H1 (cell line): ENCODE results near the gene ASXL1. TPM values are rescaled to one million over a fixed set of nuclear protein-coding genes. Genes with fewer than 3 reads are reported as not detected.

ENCODE experiments used
- CTCF ChIA-PET: fragments of 300-600 bp; sonication (Branson Sonifier 250); formaldehyde crosslinking; loops from one replicate; lab custom pipeline; 2021; ENCODE audit not compliant: partially characterized antibody; lab: Charles Lee
- POLR2A ChIA-PET: fragments of 300-600 bp; sonication (Branson Sonifier 250); formaldehyde crosslinking; loops from one replicate; lab custom pipeline; 2021; ENCODE audit warnings: inconsistent platforms; ENCODE audit not compliant: partially characterized antibody; lab: Charles Lee
- DNase-seq, 2 experiments: peaks; one replicate each; pipeline versions ENCODE4 v3.0.0 to v3.0.0-alpha.2; 2010 to 2022; ENCODE audit warnings: low spot score in 2 of 2, low read depth in 1 of 2, mixed read lengths in 1 of 2
- FAIRE-seq: peaks from 2 replicates; lab custom pipeline; 2011; peaks lifted over from hg19 to GRCh38; lab: Jason Lieb, UNC
- H2AFZ ChIP-seq: 2 replicates; pipeline ENCODE4 v1.8.1; 2012; ENCODE audit warnings: low read length, inconsistent platforms
- H2AK5ac ChIP-seq: 2 replicates; pipeline ENCODE4 v1.6.1; 2013; ENCODE audit warnings: low read depth, low read length
- H2BK120ac ChIP-seq: replicated peaks from 2 replicates; pipeline ENCODE3; 2013; ENCODE audit warnings: low read depth, low read length, inconsistent platforms
- H2BK12ac ChIP-seq: 2 replicates; pipeline ENCODE4 v1.6.1; 2013; ENCODE audit warnings: low read depth, low read length
- H2BK15ac ChIP-seq: 2 replicates; pipeline ENCODE4 v1.6.1; 2013; ENCODE audit warnings: low read length
- H2BK20ac ChIP-seq: 2 replicates; pipeline ENCODE4 v1.6.1; 2013; ENCODE audit warnings: low read length
- H2BK5ac ChIP-seq: 2 replicates; pipeline ENCODE4 v1.6.1; 2013; ENCODE audit warnings: low read depth, low read length
- H3K14ac ChIP-seq: 2 replicates; pipeline ENCODE4 v1.6.1; 2013; ENCODE audit warnings: inconsistent platforms; ENCODE audit not compliant: insufficient read length
- H3K18ac ChIP-seq: 2 replicates; pipeline ENCODE4 v1.6.1; 2013; ENCODE audit warnings: low read length; ENCODE audit errors: extremely low read depth
- H3K23ac ChIP-seq: 2 replicates; pipeline ENCODE4 v1.6.1; 2013; ENCODE audit warnings: inconsistent platforms; ENCODE audit not compliant: insufficient read length
- H3K23me2 ChIP-seq: 2 replicates; pipeline ENCODE4 v1.6.1; 2013; ENCODE audit warnings: low read depth, low read length
- H3K27ac ChIP-seq: 2 replicates; pipeline ENCODE4 v1.6.1; 2011; ENCODE audit warnings: low read depth, low read length, inconsistent platforms
- H3K27me3 ChIP-seq, 4 experiments: replicated peaks in 1 of 4; 1 replicate in 1 of 4; 2 replicates in 3 of 4; pipeline versions ENCODE4 v1.6.1 to v1.8.1; 2011 to 2013; ENCODE audit warnings: low read length in 3 of 4, mild to moderate bottlenecking in 3 of 4, inconsistent platforms in 2 of 4, mixed read lengths in 2 of 4, moderate library complexity in 1 of 4; ENCODE audit not compliant: control insufficient read depth in 3 of 4, insufficient read depth in 3 of 4; ENCODE audit errors: extremely low read depth in 1 of 4
- H3K36me3 ChIP-seq, 4 experiments: 2 replicates each; pipeline versions ENCODE4 v1.6.1 to v1.8.1; 2011 to 2013; ENCODE audit warnings: mild to moderate bottlenecking in 4 of 4, low read length in 3 of 4, moderate library complexity in 2 of 4, control low read depth in 1 of 4, inconsistent platforms in 1 of 4; ENCODE audit not compliant: insufficient read depth in 4 of 4, control insufficient read depth in 2 of 4
- H3K4ac ChIP-seq: replicated peaks from 2 replicates; pipeline ENCODE3; 2013; ENCODE audit warnings: low read length, low read depth, mixed read lengths, inconsistent platforms; ENCODE audit not compliant: insufficient read length
- H3K4me1 ChIP-seq, 4 experiments: replicated peaks in 1 of 4; 1 replicate in 1 of 4; 2 replicates in 3 of 4; pipeline versions ENCODE4 v1.6.1 to v1.8.1; 2011 to 2013; ENCODE audit warnings: low read length in 3 of 4, inconsistent platforms in 2 of 4, mixed read lengths in 1 of 4; ENCODE audit not compliant: insufficient read depth in 4 of 4, control insufficient read depth in 3 of 4
- H3K4me2 ChIP-seq, 2 experiments: 2 replicates each; pipeline versions ENCODE4 v1.6.1 to v1.8.1; 2011 to 2013; ENCODE audit warnings: low read depth in 2 of 2, low read length in 2 of 2, control low read depth in 1 of 2, inconsistent platforms in 1 of 2, mild to moderate bottlenecking in 1 of 2; ENCODE audit not compliant: insufficient read depth in 1 of 2
- H3K4me3 ChIP-seq, 4 experiments: fragments of 200-600, 300-600 bp in 1 of 4; sonication (generic), shearing (Covaris generic), sonication (Bioruptor Twin) in 1 of 4; 2 replicates each; pipeline versions ENCODE4 v1.5.1 to v1.8.1; 2011 to 2016; ENCODE audit warnings: low read length in 4 of 4, low read depth in 3 of 4, control low read depth in 2 of 4, inconsistent platforms in 2 of 4, mild to moderate bottlenecking in 2 of 4, mixed read lengths in 1 of 4, moderate library complexity in 1 of 4; ENCODE audit not compliant: insufficient read depth in 2 of 4; ENCODE audit errors: extremely low read depth in 1 of 4
- H3K56ac ChIP-seq: replicated peaks from 2 replicates; pipeline ENCODE3; 2013; ENCODE audit warnings: low read depth, mild to moderate bottlenecking, mixed read lengths, low read length, inconsistent platforms; ENCODE audit not compliant: insufficient read length
- H3K79me1 ChIP-seq: 2 replicates; pipeline ENCODE4 v1.6.1; 2013; ENCODE audit warnings: low read depth, low read length, control low read depth
- H3K79me2 ChIP-seq, 2 experiments: 2 replicates each; pipeline versions ENCODE4 v1.6.1 to v1.8.1; 2012 to 2013; ENCODE audit warnings: low read length in 2 of 2, mild to moderate bottlenecking in 2 of 2, inconsistent platforms in 1 of 2; ENCODE audit not compliant: insufficient read depth in 2 of 2, control insufficient read depth in 1 of 2
- H3K9ac ChIP-seq, 4 experiments: replicated peaks in 1 of 4; 1 replicate in 1 of 4; 2 replicates in 3 of 4; pipeline versions ENCODE4 v1.6.1 to v1.8.1; 2011 to 2013; ENCODE audit warnings: low read depth in 3 of 4, low read length in 3 of 4, control low read depth in 2 of 4, mild to moderate bottlenecking in 2 of 4, moderate library complexity in 2 of 4, inconsistent platforms in 1 of 4; ENCODE audit errors: extremely low read depth in 1 of 4
- H3K9me3 ChIP-seq, 2 experiments: 2 replicates each; pipeline versions ENCODE4 v1.6.1 to v1.8.1; 2012 to 2013; ENCODE audit warnings: mild to moderate bottlenecking in 2 of 2, moderate library complexity in 2 of 2, control low read depth in 1 of 2, inconsistent platforms in 1 of 2, low read depth in 1 of 2, low read length in 1 of 2, mixed read lengths in 1 of 2; ENCODE audit not compliant: insufficient read depth in 2 of 2
- H4K20me1 ChIP-seq, 2 experiments: replicated peaks in 1 of 2; 2 replicates each; pipeline versions ENCODE3 to v1.8.1; 2011 to 2013; ENCODE audit warnings: inconsistent platforms in 2 of 2, low read length in 2 of 2, mild to moderate bottlenecking in 1 of 2; ENCODE audit not compliant: insufficient read depth in 2 of 2, control insufficient read depth in 1 of 2
- H4K5ac ChIP-seq: 2 replicates; pipeline ENCODE4 v1.6.1; 2013; ENCODE audit warnings: low read length, low read depth, mixed read lengths, inconsistent platforms; ENCODE audit not compliant: insufficient read length
- H4K8ac ChIP-seq: 2 replicates; pipeline ENCODE4 v1.8.0; 2013; ENCODE audit warnings: mild to moderate bottlenecking, moderate library complexity, low read length, inconsistent platforms; ENCODE audit not compliant: insufficient read depth; ENCODE audit errors: extremely low read depth
- H4K91ac ChIP-seq: replicated peaks from 2 replicates; pipeline ENCODE3; 2013; ENCODE audit warnings: low read length, mixed read lengths, inconsistent platforms; ENCODE audit not compliant: insufficient read length
- HDAC6 ChIP-seq: IDR thresholded peaks from one replicate; pipeline ENCODE4 v1.7.1; 2012; ENCODE audit warnings: low read depth, mild to moderate bottlenecking, inconsistent platforms, low read length, moderate library complexity
- TEAD4 ChIP-seq: IDR thresholded peaks from 2 replicates; pipeline ENCODE4 v1.6.1; 2012; ENCODE audit warnings: low read depth, low read length, inconsistent platforms, mixed read lengths
- ZNF274 ChIP-seq: IDR thresholded peaks from 2 replicates; pipeline ENCODE4 v1.7.0; 2012; ENCODE audit warnings: low read length, borderline replicate concordance; ENCODE audit errors: extremely low read depth
- WGBS, 2 experiments: shearing (Covaris generic) in 1 of 2; methylation state at CpG; one replicate each; pipeline versions ENCODE4 v1.1.6 to v1.1.7; 2013 to 2015; ENCODE audit warnings: low lambda C conversion rate in 2 of 2, mixed read lengths in 2 of 2, inconsistent platforms in 1 of 2, low coverage in 1 of 2, missing lambda C conversion rate in 1 of 2; ENCODE audit not compliant: insufficient replicate concordance in 2 of 2, insufficient coverage in 1 of 2, insufficient read length in 1 of 2; ENCODE audit errors: extremely low coverage in 1 of 2, missing lambda C conversion rate in 1 of 2; 5-methylcytosine and 5-hydroxymethylcytosine counted together
- polyA plus RNA-seq, 7 experiments: library from polyadenylated mRNA; depleted of rRNA in 3 of 7; stranded (reverse) in 5 of 7; unstranded in 2 of 7; fragments of >200 nt in 5 of 7; fragments of 200-250 nt in 2 of 7; gene quantifications; 1 replicate in 5 of 7; 2 replicates in 1 of 7; 4 replicates in 1 of 7; pipeline versions ENCODE4 v1.2.1 to v1.2.3, GENCODE V29; 2011 to 2013; ENCODE audit warnings: missing spikeins in 2 of 7, mixed read lengths in 2 of 7
- total RNA-seq: library from RNA; stranded (reverse); fragmentation: NEBNext Ultra II Directional; extraction: Animal tissue kit (Norgen Biotek cat#: 25700); gene quantifications from 2 replicates; pipeline ENCODE4 v1.2.1, GENCODE V29; 2021

The ASXL1 gene
- total and polyA plus RNA-seq, 2 of the 8 experiments (the other 6 are each of a cell fraction or from before 2014, with no cell fraction given) = 10.6 to 26.5 TPM

- FAIRE-seq = no peak
- Histone ChIP-seq H3K79me2 (no peaks in the 10 kb centered on the region), H3K4me2 (no peak overlapping the region), H3K4ac (no peak overlapping the region), H4K5ac (no peak overlapping the region), H2AK5ac (no peak overlapping the region), H3K56ac (no peak overlapping the region), H2AFZ (no peak overlapping the region), H3K23me2 (no peaks in the 10 kb centered on the region; the same call in 1 of the 2 replicates), H3K4me3 (no peak overlapping the region), H2BK12ac (no peak overlapping the region), H4K91ac (no peak overlapping the region), H4K8ac (no peak overlapping the region), H2BK15ac (no peak overlapping the region), H3K36me3 (peaks cover 0 to 12% (median 6%) of the 10 kb centered on the region in 4 experiments; a peak in 2 of 8 replicates), H3K9ac (no peak overlapping the region), H3K27me3 (no peaks in the 10 kb centered on the region), H3K14ac (no peak overlapping the region), H4K20me1 (peaks cover 0 to 5% of the 10 kb centered on the region in 2 experiments), H3K9me3 (no peaks in the 10 kb centered on the region), H2BK120ac (no peak overlapping the region), H3K4me1 (no peaks in the 10 kb centered on the region), H3K18ac (no peak overlapping the region), H3K79me1 (0 out of 2 replicates have a peak, but pooled peaks cover 3% of the 10 kb centered on the region), H3K27ac (no peak overlapping the region), H2BK20ac (no peak overlapping the region), H3K23ac (no peak overlapping the region), H2BK5ac (no peak overlapping the region)
- 89% methylated on average over 2 of the region's 2 CpGs; no CpG with 5 or more reads in 1 of the 2 experiments for WGBS, 2 experiments
- POLR2A ChIA-PET = interaction anchor here (0.8 kb wide), 1 partner anchor 20 kb away, joined by 3 read pairs; no protein-coding TSS in a partner anchor
- CTCF ChIA-PET = interaction anchor here (1.2 kb wide), 1 partner anchor 21 kb away, joined by 3 read pairs; no protein-coding TSS in a partner anchor
- DNase-seq = no peak
- TF ChIP-seq HDAC6 = no peak
- no peak for TF ChIP-seq TEAD4
- TF ChIP-seq ZNF274 = no peak
These were observed 42.2 kb upstream of the ASXL1 start for GRCh38 chr20:32315891-32316290.
